SH-SY5Y (cell line): ENCODE measurements around the gene CHCHD3.

ENCODE experiments used
- GATA2 ChIP-seq: IDR thresholded peaks from 2 replicates; pipeline ENCODE4 v1.6.1; 2011; ENCODE audit warnings: mild to moderate bottlenecking, low read depth, low read length
- GATA3 ChIP-seq: IDR thresholded peaks from 2 replicates; pipeline ENCODE4 v1.6.1; 2011; ENCODE audit warnings: low read depth, mild to moderate bottlenecking, low read length, moderate library complexity

Gene CHCHD3

DNA sequence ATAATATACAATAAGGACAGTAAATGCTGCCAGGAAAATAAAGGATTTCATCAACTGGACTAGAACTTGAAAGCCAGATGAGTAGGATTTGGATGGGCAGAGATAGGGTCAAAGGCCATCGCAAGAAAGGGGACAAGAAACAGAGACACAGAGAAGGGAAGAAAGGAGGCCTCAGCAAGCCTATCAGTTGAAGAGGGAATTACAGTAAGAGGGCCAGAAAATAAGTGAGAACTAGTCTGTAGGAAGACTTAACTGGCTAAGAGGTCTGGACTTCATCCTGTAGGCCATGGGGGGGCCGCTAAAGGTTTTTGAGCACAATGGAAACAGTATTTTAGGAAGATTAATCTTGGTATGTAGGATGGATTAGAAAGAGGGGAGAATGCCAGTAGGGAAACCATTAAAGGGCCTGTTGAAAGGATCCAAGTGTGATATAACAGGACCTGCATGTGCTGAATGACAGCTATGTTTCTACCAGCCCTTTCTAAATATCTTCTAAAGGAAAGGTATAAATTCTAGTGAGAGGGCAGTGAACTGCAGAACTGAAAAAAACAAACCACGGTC is 174.4 kb downstream of the CHCHD3 start:
- no peak for TF ChIP-seq GATA2
- TF ChIP-seq GATA3 = no peak

GRCh38 chr7:132906193-132906835 is 175.6 kb downstream of the CHCHD3 start:
- TF ChIP-seq GATA2 (no peak), GATA3 (no peak)

DNA sequence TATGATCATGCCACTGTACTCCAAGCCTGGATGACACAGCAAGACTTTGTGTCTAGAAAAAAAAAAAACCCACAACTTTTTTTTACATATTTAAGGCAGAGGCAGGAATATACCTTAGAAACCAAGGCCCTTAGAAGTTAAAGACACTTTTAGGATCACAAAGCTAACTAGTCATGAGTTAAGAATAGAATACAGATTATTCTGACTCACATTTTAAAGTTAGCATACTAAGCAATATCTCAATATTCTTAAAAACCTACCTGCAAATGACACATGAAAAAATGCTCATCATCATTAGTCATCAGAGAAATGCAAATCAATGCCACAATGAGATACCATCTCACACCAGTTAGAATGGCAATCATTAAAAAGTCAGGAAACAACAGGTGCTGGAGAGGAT is 177.7 kb downstream of the CHCHD3 start:
- no peak for TF ChIP-seq GATA2
- TF ChIP-seq GATA3 = no peak

- TF ChIP-seq GATA2 = no peak
- no peak for TF ChIP-seq GATA3
Observed at GRCh38 chr7:132901241-132901640, 180.6 kb downstream of the CHCHD3 start.

DNA sequence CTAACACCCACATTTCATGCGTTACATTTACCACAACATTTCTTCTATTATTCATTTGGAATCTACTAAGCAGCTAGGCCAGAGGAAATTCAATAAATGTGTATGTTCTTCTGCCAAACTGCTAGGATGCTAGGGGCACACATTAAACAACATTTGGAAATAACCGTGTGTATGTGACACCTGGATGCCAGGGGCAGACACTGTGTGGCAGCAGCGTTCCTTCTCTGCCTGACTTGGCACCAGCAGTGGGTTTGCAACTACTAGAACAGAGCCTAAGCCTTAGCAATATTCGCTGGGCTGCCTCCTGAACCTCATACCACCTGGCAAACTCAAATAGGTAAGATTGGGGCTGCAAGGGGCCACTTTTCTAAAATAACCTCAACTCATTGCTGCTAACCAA is 182.1 kb downstream of the CHCHD3 start:
- TF ChIP-seq GATA2 = no peak
- no peak for TF ChIP-seq GATA3

- TF ChIP-seq GATA2 (no peak), GATA3 (no peak)
Observed at GRCh38 chr7:132897093-132897687, 184.7 kb downstream of the CHCHD3 start.

DNA sequence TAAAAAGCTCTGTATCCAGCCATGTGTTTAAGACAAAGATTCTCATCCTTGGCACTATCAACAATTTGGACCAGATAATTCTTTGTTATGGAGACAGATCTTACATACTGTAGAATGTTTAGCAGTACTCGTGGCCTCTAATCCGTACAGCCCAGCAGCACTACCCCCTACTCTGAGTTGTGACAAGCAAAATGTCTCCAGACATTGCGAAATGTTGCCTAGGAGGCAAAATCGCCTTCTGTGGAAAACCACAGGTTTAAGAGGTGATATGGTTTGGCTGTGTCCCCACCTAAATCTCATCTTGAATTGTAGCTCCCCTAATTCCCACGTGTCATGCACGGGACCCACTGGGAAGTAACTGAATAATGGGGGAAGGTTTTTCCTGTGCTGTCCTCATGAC is 186.7 kb downstream of the CHCHD3 start:
- TF ChIP-seq GATA2 = no peak
- TF ChIP-seq GATA3 = no peak

DNA sequence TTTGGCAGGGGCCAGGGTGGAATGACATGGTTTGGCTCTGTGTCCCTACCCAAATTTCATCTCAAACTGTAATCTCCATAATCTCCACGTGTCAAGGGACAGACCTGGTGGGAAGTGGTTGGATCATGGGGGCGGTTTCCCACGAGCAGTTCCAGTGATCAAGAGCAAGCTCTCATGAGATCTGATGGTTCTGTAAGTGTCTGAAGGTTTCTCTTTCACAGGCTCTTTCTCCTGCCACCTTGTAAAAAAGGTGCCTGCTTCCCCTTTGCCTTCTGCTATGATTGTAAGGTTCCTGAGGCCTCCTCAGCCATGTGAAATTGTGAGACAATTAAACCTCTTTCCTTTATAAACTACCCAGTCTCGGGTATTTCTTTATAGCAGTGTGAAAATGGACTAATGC is 188.3 kb downstream of the CHCHD3 start:
- no peak for TF ChIP-seq GATA2

DNA sequence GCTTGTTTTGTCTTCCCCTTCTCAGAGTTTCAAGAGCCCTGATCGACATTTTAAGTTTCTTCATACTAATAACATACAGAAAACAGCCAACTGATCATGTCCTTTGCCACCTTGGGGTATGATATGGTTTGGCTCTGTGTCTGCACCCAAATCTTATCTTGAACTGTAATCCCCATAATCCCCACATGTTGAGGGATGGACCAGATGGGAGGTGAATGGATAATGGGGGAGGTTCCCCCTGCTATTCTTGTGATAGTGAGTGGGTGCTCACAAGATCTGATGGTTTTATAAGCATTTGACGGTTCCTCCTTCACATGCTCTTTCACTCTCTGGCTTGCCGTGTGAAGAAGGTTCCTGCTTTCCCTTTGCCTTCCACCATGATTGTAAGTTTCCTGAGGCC is 190.3 kb downstream of the CHCHD3 start:
- no peak for TF ChIP-seq GATA2
- no peak for TF ChIP-seq GATA3

DNA sequence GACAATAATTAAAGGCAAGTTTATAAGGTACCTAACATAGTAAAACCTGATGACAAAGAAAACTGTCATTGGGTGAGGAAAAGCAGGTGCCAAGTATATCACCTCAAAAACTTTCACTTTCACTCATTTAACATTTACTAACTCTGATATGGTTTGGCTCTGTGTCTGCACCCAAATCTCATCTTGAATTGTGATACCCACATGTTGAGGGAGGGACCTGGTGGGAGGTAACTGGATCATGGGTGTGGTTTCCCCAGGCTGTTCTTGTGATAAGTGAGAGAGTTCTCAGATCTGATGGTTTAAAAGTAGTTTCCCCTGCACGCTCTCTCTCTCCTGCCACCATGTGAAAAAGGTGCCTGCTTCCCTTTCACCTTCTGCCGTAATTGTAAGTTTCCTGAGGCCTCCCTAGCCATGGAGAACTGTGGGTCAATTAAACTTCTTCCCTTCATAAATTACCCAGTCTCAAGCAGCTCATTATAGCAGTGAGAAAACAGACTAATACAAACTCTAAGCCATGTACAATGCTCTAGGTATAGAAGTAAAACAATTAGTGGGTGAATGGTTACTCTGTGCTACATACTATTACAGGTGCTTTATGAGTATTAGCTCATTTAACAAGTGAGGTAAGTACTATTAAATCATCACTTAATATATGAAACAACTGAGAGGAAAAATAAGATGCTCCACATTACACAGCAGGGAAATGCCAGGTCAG is 199.0 kb downstream of the CHCHD3 start:
- no peak for TF ChIP-seq GATA3
- TF ChIP-seq GATA2 = no peak

DNA sequence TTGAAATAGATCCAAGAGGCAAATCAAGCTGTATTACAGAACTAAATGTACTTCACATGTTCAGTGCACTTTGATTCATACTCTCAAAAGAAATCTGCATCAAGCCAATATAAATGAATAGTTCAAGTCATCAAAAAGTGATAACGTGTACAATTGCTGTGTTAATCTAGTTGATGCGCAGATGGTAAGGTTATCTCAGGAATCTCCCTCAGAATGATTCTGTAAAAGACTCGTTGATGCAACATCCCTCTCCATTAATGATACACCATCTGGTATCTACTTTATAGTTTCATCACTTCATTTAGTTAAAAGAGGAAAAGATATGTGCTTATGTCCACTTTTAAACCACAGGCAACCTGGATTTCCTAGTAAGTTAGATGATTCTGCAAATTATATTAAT is 200.6 kb downstream of the CHCHD3 start:
- TF ChIP-seq GATA3 (peak; percentile 83), GATA2 (peak; percentile 71)

GRCh38 chr7:132879579-132879978 is 202.3 kb downstream of the CHCHD3 start:
- TF ChIP-seq GATA2 (no peak), GATA3 (no peak)

GRCh38 chr7:132878204-132878919 is 203.5 kb downstream of the CHCHD3 start:
- TF ChIP-seq GATA3 = no peak
- TF ChIP-seq GATA2 = no peak

- TF ChIP-seq GATA2 (no peak), GATA3 (no peak)
Observed at GRCh38 chr7:132877573-132877972, 204.3 kb downstream of the CHCHD3 start.

GRCh38 chr7:132876576-132876975 is 205.3 kb downstream of the CHCHD3 start:
- TF ChIP-seq GATA2 = no peak
- TF ChIP-seq GATA3 = no peak
